GM12864 (cell line): ENCODE data around the gene NPIPB2.
A peak's percentile ranks its signal among the peaks of the same experiment; 100 is the strongest.
"Not testable (repeated sequence)": the region's sequence is repeated elsewhere in the genome, so short reads cannot be mapped to it uniquely, and the experiment has no call there.

Experiments
- DNase-seq: peaks from one replicate; pipeline ENCODE4 v3.0.0-alpha.2; 2011; ENCODE audit warnings: low read depth
- H3K4me3 ChIP-seq: 2 replicates; pipeline ENCODE4 v1.5.1; 2011; ENCODE audit warnings: mild to moderate bottlenecking, low read depth, low read length, control low read depth
- TF ChIP-seq, protein P1 (sequence below): IDR thresholded peaks from 2 replicates; pipeline ENCODE4 v1.5.1; 2011; ENCODE audit warnings: low read depth, mild to moderate bottlenecking, moderate library complexity, low read length, control low read depth, inconsistent platforms; ENCODE audit errors: missing control alignments

The NPIPB2 gene

DNA sequence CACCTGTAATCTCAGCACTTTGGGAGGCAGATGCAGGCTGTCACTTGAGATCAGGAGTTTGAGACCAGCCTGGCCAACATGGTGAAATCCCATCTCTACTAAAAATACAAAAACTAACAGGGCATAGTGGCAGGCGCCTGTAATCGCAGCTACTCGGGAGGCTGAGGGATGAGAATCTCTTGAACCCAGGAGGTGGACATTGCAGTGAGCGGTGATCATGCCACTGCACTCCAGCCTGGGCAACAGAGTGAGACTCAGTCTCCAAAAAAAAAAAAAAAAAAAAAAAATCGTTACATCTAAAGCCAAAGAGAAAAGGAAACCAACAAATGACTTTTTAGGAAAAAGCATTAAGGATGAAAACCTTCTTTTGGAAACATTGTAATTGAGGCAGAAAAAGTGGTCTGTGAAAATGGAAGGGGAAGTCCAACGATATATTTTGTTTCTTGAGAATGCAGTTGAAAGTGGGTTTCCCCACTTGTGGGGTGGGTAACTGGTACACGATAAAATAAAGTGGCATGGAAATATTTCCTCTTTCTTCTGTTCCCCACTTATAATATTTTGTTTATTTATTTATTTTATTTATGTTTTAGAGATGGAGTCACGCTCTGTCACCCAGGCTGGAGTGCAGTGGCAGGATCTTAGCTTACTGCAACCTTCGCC is 37.3 kb upstream of the NPIPB2 start:
- TF ChIP-seq, protein P1, sequence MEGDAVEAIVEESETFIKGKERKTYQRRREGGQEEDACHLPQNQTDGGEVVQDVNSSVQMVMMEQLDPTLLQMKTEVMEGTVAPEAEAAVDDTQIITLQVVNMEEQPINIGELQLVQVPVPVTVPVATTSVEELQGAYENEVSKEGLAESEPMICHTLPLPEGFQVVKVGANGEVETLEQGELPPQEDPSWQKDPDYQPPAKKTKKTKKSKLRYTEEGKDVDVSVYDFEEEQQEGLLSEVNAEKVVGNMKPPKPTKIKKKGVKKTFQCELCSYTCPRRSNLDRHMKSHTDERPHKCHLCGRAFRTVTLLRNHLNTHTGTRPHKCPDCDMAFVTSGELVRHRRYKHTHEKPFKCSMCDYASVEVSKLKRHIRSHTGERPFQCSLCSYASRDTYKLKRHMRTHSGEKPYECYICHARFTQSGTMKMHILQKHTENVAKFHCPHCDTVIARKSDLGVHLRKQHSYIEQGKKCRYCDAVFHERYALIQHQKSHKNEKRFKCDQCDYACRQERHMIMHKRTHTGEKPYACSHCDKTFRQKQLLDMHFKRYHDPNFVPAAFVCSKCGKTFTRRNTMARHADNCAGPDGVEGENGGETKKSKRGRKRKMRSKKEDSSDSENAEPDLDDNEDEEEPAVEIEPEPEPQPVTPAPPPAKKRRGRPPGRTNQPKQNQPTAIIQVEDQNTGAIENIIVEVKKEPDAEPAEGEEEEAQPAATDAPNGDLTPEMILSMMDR = no peak
- peak overlapping the region; percentile 80; the same call in 1 of the 2 replicates for H3K4me3 ChIP-seq
- DNase-seq = no peak

DNA sequence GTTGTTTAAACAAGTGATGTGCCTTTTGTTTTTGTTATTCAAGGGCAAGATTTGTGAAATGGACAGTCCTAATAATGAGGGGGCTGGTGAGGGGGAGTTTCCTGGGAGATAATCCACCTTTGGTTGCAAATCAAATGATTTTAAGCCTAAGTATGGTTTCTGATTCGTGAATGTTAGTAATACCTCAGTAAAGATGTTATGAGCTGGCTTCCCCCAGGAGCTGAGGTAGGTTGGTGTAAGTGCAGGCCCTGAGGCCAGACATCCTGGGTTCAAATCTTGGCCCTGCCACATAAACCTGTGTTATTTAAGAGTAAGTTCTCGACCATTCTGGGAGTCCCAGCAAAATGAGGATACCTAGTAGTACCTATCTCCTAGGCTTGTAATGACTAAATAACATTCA is 36.2 kb upstream of the NPIPB2 start:
- TF ChIP-seq, protein P1 = no peak
- H3K4me3 ChIP-seq = peak overlapping the region; percentile 80
- no peak for DNase-seq

DNA sequence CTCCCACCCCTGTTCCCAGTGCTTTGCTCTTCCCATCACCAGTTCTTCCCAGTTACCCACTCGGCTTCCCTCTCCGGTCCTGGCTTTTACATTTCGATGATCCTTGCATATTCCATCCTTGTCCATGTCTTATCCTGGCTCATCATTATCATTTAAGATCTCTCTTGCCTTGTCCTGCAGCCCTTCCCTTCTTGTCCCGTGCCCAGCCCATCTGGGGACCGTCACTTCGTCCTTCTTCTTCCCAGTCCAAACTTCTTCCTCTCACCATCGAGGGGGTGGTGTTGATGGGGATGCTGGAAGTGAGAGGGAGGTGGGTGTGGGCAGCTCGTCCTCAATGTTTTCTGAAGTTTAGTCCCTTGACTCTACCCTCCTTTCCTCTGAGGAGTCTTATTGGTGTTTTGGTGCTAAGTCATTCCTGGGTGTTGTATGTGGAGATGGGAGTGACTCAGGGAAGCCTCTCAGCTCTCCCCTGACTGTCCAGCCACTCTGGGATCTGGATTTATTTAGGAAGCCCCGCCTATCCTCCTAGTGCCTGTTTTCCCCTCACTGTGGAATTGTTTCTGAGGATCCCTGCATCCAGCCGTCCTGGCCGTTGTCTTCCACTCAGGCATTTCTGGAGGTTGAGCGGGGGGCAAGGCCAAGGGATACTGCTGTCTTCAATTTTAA is 35.7 kb upstream of the NPIPB2 start:
- peak overlapping the region; percentile 80 for H3K4me3 ChIP-seq

DNA sequence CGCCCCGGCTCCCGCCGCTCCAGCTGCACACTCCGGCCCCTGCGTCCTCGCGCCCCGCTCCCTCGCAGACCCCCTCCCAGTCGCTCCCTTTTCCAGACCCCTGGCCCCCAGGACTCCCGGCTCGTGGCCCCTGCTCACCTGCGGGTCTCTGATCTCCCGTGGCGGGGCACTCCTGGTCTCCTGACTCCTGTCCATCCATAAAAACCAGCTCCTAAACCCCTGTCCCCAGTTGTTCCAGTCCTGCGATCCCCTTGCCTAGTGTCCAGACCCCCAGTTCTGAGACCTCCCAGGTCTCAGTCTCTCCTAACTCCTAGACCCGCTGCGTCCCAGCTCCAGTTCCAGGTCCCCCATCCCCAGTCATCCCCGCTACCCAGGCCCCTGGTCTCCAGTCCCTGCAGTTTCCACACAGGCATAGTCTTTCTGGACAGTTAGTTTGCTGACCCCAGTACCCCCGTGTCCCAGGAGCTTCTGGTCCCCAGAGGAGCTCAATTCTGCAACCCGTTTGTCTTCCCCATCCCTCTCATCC is 35.1 kb upstream of the NPIPB2 start:
- TF ChIP-seq, protein P1 = no peak
- peak overlapping the region; percentile 80 for H3K4me3 ChIP-seq
- DNase-seq = no peak

More for the DNA sequence above, 35.7 kb upstream of the NPIPB2 start:
- no peak for DNase-seq
- TF ChIP-seq, protein P1 = no peak

DNA sequence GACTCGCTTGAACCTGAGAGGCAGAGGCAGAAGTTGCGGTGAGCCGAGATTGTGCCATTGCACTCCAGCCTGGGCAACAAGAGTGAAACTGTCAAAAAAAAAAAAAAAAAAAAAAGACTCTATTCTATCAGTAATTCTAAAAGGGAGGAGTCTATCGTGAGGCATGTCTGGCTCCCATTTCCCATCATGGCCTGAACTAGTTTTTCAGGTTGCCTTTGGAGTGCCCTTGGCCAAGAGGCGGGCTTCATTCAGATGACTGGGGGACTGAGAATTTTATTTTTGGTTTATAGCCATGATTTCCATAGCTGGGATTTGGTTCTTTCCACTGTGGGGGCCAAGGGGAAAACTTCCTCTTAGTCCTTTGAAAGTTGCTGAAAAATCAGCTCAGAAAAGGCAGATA is 31.2 kb upstream of the NPIPB2 start:
- H3K4me3 ChIP-seq = no peak overlapping the region
- TF ChIP-seq, protein P1 = no peak
- DNase-seq = no peak

DNA sequence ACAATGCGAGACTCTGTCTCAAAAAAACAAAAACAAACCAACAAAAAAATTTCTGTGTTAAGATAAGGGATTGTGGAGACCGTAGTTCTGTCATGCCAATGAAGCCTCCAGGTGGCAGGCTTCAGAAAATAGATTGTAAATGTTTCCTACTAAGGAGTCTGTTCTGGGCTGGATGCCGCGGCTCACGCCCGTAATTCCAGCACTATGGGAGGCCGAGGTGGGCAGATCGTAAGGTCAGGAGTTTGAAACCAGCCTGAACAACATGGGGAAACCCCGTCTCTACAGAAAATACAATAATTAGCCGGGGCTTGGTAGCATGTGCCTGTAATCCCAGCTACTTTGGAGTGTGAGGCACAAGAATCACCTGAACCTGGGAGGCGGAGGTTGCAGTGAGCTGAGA is 30.3 kb upstream of the NPIPB2 start:
- TF ChIP-seq, protein P1 = peak; percentile 29
- no peak for DNase-seq
- H3K4me3 ChIP-seq = no peak overlapping the region

DNA sequence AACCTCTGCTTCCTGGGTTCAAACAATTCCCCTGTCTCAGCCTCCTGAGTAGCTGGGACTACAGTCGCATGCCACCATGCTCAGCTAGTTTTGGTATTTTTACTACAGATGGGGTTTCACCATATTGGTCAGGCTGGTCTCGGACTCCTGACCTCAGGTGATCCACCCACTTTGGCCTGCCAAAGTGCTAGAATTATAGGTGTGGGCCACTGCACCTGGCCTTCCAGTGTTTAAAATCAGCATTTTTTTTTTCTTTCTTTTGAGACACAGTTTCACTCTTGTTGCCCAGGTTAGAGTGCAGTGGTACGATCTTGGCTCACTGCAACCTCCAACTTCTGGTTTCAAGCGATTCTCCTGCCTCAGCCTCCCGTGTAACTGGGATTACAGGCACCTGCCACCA is 28.4 kb upstream of the NPIPB2 start:
- not testable (repeated sequence) for DNase-seq, H3K4me3 ChIP-seq
